Activated T-helper 1 cell treated with anti-CD3 and anti-CD28 coated beads, Interleukin-12 subunit alpha, Interleukin-12 subunit beta, Interleukin-2, Interleukin-4 antibody, amounts not matched to agents 30 ng/mL and 10 ng/mL and 1 ng/mL, durations not matched to agents 14 hours and 24 hours and 36 hours (primary cell): ENCODE data around the gene CNGB1. TPM values are rescaled to one million over a fixed set of nuclear protein-coding genes. Genes with fewer than 3 reads are reported as not detected.
"Not testable (repeated sequence)": the region's sequence is repeated elsewhere in the genome, so short reads cannot be mapped to it uniquely, and the experiment has no call there.

Experiments
- DNase-seq: peaks from one replicate; pipeline ENCODE4 v3.0.0; 2021; ENCODE audit warnings: low spot score
- H3K27ac Mint-ChIP-seq: one replicate; pipeline ENCODE4 v1.8.0; 2021; ENCODE audit warnings: mild to moderate bottlenecking, mixed read lengths
- H3K27me3 Mint-ChIP-seq: one replicate; pipeline ENCODE4 v1.8.0; 2022; ENCODE audit warnings: mild to moderate bottlenecking, moderate library complexity, mixed read lengths; ENCODE audit not compliant: insufficient read depth
- H3K36me3 Mint-ChIP-seq: one replicate; pipeline ENCODE4 v1.8.0; 2021; ENCODE audit warnings: low read depth, mixed read lengths
- H3K4me1 Mint-ChIP-seq: one replicate; pipeline ENCODE4 v1.8.0; 2021; ENCODE audit warnings: low read depth, mixed read lengths
- H3K4me3 Mint-ChIP-seq: one replicate; pipeline ENCODE4 v1.8.0; 2021; ENCODE audit warnings: mild to moderate bottlenecking, moderate library complexity, mixed read lengths
- H3K9me3 Mint-ChIP-seq: one replicate; pipeline ENCODE4 v1.8.0; 2021; ENCODE audit warnings: mixed read lengths
- intact Hi-C: fragments of 100-400 bp; cut with micrococcal nuclease; formaldehyde crosslinking; loops from one replicate; pipeline ENCODE4 v1.15.1; 2024
- total RNA-seq: library from RNA; stranded (reverse); gene quantifications from 2 replicates; pipeline ENCODE4 v1.2.3, GENCODE V29; 2022

CNGB1 gene
- total RNA-seq, 1 donor from 2014 or later, result not detected

DNA sequence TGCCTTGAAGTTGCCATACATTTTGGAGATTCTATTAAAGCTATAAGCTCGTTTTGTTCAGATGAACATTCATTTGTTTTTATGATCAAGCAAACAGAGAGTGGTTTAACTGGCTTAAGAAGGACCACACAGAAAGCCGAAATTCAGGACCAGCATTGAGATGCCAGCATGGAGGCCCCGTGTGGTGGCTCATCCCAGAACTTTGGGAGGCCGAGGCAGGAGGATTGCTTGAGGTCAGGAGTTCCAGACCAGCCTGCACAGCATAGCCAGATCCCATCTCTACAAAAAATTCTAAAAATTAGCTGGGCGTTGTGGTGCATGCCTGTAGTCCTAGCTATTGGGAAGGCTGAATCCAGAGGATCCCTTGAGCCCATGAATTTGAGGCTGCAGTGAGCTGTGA lies 122.7 kb downstream of the CNGB1 start:
- Mint-ChIP-seq H3K36me3 (no peaks in the 10 kb centered on the region), H3K27ac (no peak overlapping the region), H3K4me3 (no peak overlapping the region), H3K4me1 (peaks cover 6% of the 10 kb centered on the region), H3K9me3 (no peaks in the 10 kb centered on the region), H3K27me3 (peaks cover 7% of the 10 kb centered on the region)
- intact Hi-C loops, result no loop called here
- no peak for DNase-seq

DNA sequence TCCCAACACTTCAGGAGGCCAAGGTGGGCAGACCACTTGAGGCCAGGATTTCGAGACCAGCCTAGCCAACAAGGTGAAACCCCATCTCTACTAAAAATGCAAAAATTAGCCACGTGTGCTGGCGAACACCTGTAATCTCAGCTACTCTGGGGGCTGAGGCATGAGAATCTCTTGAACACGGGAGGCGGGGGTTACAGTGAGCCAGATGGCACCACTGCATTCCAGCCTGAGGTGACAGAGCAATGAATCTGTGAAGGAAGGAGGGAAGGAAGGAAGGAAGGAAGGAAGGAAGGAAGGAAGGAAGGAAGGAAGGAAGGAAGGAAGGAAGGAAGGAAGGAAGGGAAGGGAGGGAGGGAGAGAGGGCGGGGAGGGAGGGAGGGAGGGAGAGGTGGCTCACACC lies 124.0 kb downstream of the CNGB1 start:
- DNase-seq, H3K27me3 Mint-ChIP-seq, intact Hi-C loops, H3K4me3 Mint-ChIP-seq, H3K27ac Mint-ChIP-seq, H3K9me3 Mint-ChIP-seq, H3K36me3 Mint-ChIP-seq, H3K4me1 Mint-ChIP-seq: not testable (repeated sequence)

- peaks cover 6% of the 10 kb centered on the region for H3K4me1 Mint-ChIP-seq
- intact Hi-C loops, result no loop called here
- no peak for DNase-seq
- H3K27me3 Mint-ChIP-seq, result peaks cover 9% of the 10 kb centered on the region
- H3K9me3 Mint-ChIP-seq, result no peaks in the 10 kb centered on the region
- no peak overlapping the region for H3K27ac Mint-ChIP-seq
- H3K36me3 Mint-ChIP-seq, result no peaks in the 10 kb centered on the region
- no peak overlapping the region for H3K4me3 Mint-ChIP-seq
Observed at GRCh38 chr16:57846078-57846697, 124.7 kb downstream of the CNGB1 start.

DNA sequence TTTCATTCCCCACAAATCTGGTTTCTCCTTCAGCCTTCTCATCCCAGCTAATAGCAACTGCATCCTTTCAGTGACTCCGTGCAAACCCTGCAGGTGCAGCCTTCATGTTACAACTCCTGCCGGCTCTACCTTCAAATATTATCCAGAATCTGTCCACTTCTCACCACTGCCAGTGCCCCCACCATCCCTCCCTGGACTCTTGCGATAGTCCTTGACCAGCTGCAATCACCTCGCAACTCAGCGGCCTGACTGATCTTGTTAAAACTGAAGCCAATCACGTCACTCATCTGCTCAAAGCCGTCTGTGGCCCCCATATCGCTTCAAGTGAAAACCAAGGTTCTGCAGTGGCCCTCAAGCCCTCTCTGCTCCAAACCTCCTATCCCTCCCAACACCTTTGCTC lies 125.8 kb downstream of the CNGB1 start:
- Mint-ChIP-seq H3K4me1 (peaks cover 6% of the 10 kb centered on the region), H3K4me3 (no peak overlapping the region), H3K27me3 (peaks cover 9% of the 10 kb centered on the region), H3K9me3 (no peaks in the 10 kb centered on the region), H3K27ac (no peak overlapping the region), H3K36me3 (no peaks in the 10 kb centered on the region)
- no peak for DNase-seq
- intact Hi-C loops, result no loop called here

DNA sequence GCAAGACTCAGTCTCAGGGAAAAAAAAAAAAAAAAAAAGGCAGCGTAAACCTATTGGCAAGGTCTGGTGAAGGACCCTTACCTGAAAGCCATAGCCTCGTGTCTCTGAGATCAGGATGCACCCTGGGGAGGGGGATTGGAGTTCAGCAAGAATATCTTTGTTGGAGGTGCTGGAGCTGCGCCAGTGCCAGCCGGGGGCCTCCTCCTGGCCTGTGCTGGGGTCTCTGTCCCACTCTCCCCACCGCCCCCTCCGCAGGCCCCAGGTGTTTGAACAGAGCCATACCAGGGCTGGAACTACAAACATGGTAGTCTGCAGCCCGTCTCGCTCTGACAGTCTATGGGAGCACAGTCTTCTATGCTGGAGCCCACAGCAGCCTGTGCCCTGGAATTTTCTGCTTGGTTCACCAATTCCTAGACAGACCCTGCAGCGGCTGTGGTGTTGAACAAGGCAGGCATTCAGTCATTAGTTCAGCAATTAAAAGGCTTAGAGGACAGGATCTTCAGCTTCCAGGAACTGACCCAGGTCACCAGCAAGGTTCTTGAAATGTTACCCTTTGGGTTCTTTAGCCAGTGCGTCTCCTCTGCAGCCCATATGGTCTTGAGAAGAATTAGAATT lies 126.4 kb downstream of the CNGB1 start:
- Mint-ChIP-seq H3K27me3 (peaks cover 9% of the 10 kb centered on the region), H3K4me3 (no peak overlapping the region), H3K4me1 (peaks cover 6% of the 10 kb centered on the region), H3K36me3 (no peaks in the 10 kb centered on the region), H3K27ac (no peak overlapping the region), H3K9me3 (no peaks in the 10 kb centered on the region)
- no peak for DNase-seq
- intact Hi-C loops, result no loop called here

GRCh38 chr16:57843400-57843799 lies 127.5 kb downstream of the CNGB1 start:
- DNase-seq, result no peak
- H3K36me3 Mint-ChIP-seq, result no peaks in the 10 kb centered on the region
- H3K4me1 Mint-ChIP-seq, result peaks cover 6% of the 10 kb centered on the region
- peaks cover 6% of the 10 kb centered on the region for H3K27me3 Mint-ChIP-seq
- intact Hi-C loops, result no loop called here
- H3K4me3 Mint-ChIP-seq, result no peak overlapping the region
- no peaks in the 10 kb centered on the region for H3K9me3 Mint-ChIP-seq
- H3K27ac Mint-ChIP-seq, result no peak overlapping the region

- H3K27me3 Mint-ChIP-seq, result peaks cover 5% of the 10 kb centered on the region
- intact Hi-C loops, result no loop called here
- H3K27ac Mint-ChIP-seq, result no peak overlapping the region
- H3K4me3 Mint-ChIP-seq, result no peak overlapping the region
- H3K36me3 Mint-ChIP-seq, result no peaks in the 10 kb centered on the region
- peaks cover 6% of the 10 kb centered on the region for H3K4me1 Mint-ChIP-seq
- no peaks in the 10 kb centered on the region for H3K9me3 Mint-ChIP-seq
- no peak for DNase-seq
Observed at GRCh38 chr16:57842601-57843000, 128.3 kb downstream of the CNGB1 start.

GRCh38 chr16:57840833-57841232 lies 130.1 kb downstream of the CNGB1 start:
- Mint-ChIP-seq H3K4me1 (peaks cover 6% of the 10 kb centered on the region), H3K9me3 (no peaks in the 10 kb centered on the region), H3K4me3 (no peak overlapping the region), H3K27ac (no peak overlapping the region), H3K27me3 (peaks cover 5% of the 10 kb centered on the region), H3K36me3 (no peaks in the 10 kb centered on the region)
- no peak for DNase-seq
- intact Hi-C loops, result no loop called here

- no peak for DNase-seq
- H3K9me3 Mint-ChIP-seq, result no peaks in the 10 kb centered on the region
- no peaks in the 10 kb centered on the region for H3K4me1 Mint-ChIP-seq
- no peaks in the 10 kb centered on the region for H3K36me3 Mint-ChIP-seq
- H3K27me3 Mint-ChIP-seq, result peaks cover 6% of the 10 kb centered on the region
- H3K4me3 Mint-ChIP-seq, result no peak overlapping the region
- no peak overlapping the region for H3K27ac Mint-ChIP-seq
- intact Hi-C loops, result no loop called here
Observed at GRCh38 chr16:57838161-57838560, 132.8 kb downstream of the CNGB1 start.

DNA sequence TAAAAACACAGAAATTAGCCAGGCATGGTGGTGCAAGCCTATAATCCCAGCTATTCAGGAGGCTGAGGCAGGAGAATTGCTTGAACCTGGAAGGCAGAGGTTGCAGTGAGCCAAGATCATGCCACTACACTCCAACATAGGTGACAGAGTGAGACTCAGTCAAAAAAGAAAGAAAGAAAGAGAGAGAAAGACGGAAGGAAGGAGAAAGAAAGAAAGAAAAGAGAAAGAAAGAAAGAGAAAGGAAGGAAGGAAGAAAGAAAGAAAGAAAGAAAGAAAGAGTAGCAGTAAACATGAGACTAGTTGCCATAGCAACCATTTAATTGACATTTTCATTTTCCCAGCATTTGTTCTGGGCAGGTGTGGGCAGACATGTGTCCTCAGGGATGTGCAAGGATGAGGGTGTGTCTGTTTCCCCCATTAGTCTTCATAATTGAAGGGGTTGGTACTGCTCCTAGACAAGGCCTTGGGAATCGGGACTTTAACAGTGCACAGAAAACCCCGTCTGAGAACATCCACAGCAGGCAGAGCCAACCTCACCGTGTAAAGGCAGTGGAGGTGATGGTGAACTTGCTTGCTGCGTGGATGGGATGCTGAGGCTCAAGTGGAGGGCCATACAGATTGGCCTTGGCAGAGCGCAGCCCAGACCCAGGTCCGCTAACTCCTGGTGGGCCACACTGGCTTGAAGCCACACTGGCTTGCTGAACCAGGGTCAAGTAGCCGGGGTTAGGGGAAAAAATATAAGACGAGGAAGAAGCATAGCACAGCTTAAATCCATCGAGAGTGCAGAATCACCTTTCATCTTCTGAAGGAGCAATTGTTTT lies 133.4 kb downstream of the CNGB1 start:
- H3K36me3 Mint-ChIP-seq, result no peaks in the 10 kb centered on the region
- peaks cover 8% of the 10 kb centered on the region for H3K27me3 Mint-ChIP-seq
- intact Hi-C loops, result no loop called here
- no peak overlapping the region for H3K27ac Mint-ChIP-seq
- no peak overlapping the region for H3K4me3 Mint-ChIP-seq
- DNase-seq, result no peak
- no peaks in the 10 kb centered on the region for H3K4me1 Mint-ChIP-seq
- H3K9me3 Mint-ChIP-seq, result no peaks in the 10 kb centered on the region

DNA sequence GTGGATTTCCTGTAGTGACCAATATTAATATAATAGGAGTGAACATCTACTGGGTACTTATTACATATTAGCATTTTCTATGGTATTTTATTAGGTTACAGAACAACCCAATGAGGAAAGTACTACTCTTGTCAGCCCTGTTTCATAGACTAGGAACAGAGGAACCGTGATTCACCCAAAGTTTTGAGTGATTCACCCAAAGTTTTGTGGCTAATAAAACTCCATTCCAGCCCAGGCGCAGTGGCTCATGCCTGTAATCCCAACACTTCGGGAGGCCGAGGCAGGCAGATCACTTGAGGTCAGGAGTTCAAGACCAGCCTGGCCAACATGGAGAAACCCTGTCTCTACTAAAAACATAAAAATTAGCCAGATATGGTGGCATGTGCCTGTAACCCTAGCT lies 135.5 kb downstream of the CNGB1 start:
- intact Hi-C loops, result not testable (repeated sequence)

DNA sequence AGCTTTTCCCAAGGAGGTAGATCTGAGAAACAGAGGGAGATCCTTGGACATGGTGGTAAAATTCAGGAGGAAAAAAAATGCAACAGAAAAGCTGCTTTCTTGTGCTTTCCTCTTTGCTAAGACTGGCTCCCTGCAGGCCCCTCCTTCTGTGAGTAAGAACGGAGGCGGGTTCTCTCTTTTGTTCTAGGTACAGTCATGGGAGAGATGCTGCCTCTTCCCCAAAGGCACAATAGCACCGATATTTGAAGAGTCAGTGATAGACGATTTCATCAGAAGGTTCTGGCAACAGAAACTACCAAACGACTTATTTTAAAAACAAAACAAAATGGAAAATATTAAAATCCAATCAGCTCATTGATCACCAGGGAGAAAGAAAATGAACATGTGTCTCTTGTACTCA lies 136.0 kb downstream of the CNGB1 start:
- Mint-ChIP-seq H3K4me3 (no peak overlapping the region), H3K36me3 (no peaks in the 10 kb centered on the region), H3K27me3 (peaks cover 10% of the 10 kb centered on the region), H3K4me1 (no peaks in the 10 kb centered on the region), H3K27ac (no peak overlapping the region), H3K9me3 (no peaks in the 10 kb centered on the region)
- DNase-seq, result no peak
- intact Hi-C loops, result no loop called here

More for the DNA sequence above, 135.5 kb downstream of the CNGB1 start:
- not testable (repeated sequence) for H3K36me3 Mint-ChIP-seq, H3K4me3 Mint-ChIP-seq, H3K4me1 Mint-ChIP-seq, DNase-seq, H3K27me3 Mint-ChIP-seq, H3K27ac Mint-ChIP-seq, H3K9me3 Mint-ChIP-seq
